HG02840 (cell line): ENCODE measurements around the gene ZNF783.
"Not testable (repeated sequence)": the region's sequence is repeated elsewhere in the genome, so short reads cannot be mapped to it uniquely, and the experiment has no call there.

ENCODE experiments used
- ATAC-seq: cut with Tn5 transposase; IDR thresholded peaks from one replicate; pipeline ENCODE4 v1.9.1; 2021; ENCODE audit warnings: mild to moderate bottlenecking, moderate library complexity, moderate number of reproducible peaks; ENCODE audit not compliant: unreplicated experiment, low FRiP score

The ZNF783 gene

DNA sequence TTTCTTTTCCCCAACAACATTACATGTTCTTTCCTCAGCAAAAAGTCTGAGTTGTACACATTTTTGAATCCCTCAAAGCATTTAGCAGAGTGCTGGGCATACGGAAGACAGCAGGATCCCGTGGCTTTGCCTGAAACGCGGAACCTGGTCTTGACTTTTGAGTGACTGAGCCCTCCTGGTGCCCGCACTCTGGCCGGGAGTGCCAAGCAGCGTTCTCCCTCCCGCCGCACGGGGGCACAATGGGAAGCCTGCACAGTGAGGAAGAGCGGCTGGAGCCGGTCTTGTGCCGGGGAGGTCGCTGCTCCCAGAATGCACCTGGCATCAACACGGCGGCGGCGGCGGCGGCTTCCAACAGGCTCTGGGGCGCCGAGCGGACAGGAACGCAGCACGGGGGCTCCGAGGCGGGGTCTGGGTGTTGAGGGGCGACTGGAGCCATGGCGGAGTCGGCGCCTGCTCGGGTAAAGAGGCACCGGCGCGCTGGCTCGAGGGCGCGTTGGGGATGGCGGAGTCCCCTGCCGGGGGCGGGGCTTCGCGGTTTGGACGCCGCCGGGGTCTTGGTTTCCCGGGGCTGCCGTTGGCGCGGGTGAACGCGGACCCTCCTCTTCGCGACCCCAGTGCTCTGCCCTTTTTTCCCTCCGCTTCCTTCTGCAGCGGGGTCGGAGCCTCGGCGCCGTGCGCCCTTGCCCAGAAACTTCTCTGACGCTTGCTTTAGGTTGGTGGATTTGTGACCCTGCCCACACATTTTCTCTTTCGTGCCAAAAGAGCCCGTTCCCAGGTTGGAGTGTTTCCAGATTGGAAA lies 22.5 kb upstream of the ZNF783 start, which contains the start of gene ZNF212:
Gene ZNF212 (plus strand): TSS at position 307 of the 799 bp plus-strand sequence. CDS start 128 bp downstream, at position 435.
- peak; percentile 99 for ATAC-seq

- no peak for ATAC-seq
These were observed 21.4 kb upstream of the ZNF783 start for GRCh38 chr7:149240637-149241036.

DNA sequence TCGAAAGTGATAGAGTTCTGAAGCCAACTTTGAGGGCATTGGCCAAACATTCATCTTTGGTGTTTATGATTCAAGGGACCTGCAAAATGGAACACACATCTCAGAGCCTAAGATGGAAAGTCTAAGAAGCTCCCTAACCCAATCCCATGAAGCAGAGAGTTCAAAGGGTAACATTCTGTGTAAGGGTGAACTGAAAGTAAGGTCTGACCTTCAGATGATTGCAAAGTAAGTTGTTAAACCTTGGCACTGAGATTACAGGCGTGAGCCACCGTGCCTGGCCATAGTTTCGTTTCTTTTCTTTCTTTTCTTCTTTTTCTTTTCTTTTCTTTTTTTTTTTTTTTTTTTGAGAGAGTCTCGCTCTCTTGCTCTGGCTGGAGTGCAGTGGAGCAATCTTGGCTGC lies 20.3 kb upstream of the ZNF783 start:
- ATAC-seq: no peak

GRCh38 chr7:149245244-149245643 lies 16.8 kb upstream of the ZNF783 start:
- no peak for ATAC-seq

- ATAC-seq: no peak
These were observed 16.3 kb upstream of the ZNF783 start for GRCh38 chr7:149245744-149246143.

GRCh38 chr7:149248777-149249176 lies 13.2 kb upstream of the ZNF783 start:
- no peak for ATAC-seq

- ATAC-seq: not testable (repeated sequence)
These were observed 11.8 kb upstream of the ZNF783 start for GRCh38 chr7:149250151-149250550.

- ATAC-seq: not testable (repeated sequence)
These were observed 10.5 kb upstream of the ZNF783 start for GRCh38 chr7:149251518-149251917.

DNA sequence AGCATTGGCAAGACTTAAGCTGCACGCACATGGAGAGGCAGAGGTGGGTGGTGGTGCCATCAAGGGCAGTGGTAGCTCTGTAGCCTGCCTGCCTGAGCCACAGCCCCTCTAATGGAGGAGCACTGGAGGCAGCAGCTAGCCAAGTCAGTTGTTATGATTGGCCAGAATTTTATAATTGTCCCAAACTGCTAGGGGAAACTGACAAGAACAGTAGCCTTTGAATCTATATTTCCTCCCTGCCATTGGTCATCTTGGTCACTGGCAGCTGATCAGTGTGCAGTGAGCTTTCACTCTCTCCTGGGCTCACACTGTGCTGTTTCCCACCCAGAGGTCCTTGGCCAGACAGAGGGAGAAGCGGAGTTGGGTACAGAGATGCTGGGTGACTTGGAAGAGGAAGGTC lies 9.6 kb upstream of the ZNF783 start:
- no peak for ATAC-seq

GRCh38 chr7:149253665-149254064 lies 8.3 kb upstream of the ZNF783 start:
- ATAC-seq: no peak

- ATAC-seq: no peak
These were observed 7.7 kb upstream of the ZNF783 start for GRCh38 chr7:149254181-149254858.

- ATAC-seq: no peak
These were observed 6.8 kb upstream of the ZNF783 start for GRCh38 chr7:149255174-149255573.

DNA sequence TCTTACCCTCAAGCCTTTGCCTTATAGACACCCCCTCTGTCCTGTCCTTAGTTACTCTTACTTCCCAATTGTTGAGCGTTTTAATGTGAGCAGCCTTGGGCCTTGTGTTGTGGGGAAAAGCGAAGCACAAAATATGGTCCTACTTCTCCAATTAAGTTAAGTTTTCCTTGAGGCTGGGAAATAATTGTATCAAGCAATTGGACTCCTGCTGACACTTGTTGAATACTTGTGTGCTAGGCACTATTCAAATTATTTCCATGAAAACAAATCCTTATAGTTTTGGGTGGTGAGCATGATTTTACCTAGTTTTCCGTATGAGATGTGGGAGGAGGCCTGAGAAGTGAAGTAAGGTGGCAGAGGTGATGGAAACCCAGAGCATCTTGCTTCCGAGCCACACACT lies 5.4 kb upstream of the ZNF783 start:
- no peak for ATAC-seq

- ATAC-seq: no peak
These were observed 4.8 kb upstream of the ZNF783 start for GRCh38 chr7:149257146-149257545.

DNA sequence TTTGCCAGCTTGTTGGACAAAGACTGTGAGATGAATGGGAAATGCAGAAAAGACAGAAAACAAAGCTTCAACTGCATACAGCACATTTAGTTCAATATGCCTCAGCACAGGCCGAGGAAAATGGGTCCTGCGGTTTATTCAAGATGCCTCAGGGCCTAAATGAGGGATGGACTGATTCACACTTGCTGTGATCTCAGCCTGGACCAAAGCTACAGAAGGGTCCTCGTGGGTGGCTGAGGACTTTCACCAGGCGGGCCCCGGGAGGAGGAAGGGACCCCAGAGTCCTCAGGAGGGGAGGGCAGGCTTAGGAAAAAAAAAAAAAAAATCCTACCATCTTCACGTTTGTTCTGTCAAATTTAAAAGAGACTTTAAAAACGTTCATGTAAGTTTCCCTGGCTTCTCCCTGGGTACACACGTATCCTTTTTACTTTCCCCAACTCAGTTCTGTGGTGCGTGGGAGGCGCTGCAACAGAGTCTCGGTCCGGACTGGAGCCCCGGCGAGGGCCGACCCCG lies 624 bp upstream of the ZNF783 start:
- no peak for ATAC-seq

DNA sequence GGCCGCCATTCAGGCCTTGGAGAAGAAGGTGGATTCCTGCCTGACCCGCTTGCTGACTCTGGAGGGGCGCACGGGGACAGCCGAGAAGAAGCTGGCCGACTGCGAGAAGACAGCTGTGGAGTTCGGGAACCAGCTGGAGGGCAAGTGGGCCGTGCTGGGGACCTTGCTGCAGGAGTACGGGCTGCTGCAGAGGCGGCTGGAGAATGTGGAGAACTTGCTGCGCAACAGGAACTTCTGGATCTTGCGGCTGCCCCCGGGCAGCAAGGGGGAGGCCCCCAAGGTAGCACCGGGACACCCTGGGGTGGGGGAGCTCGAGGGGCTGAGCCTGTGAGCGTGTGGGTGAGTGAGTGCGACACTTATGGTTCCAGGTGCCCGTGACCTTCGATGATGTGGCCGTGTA lies 4.5 kb downstream of the ZNF783 start:
- no peak for ATAC-seq

DNA sequence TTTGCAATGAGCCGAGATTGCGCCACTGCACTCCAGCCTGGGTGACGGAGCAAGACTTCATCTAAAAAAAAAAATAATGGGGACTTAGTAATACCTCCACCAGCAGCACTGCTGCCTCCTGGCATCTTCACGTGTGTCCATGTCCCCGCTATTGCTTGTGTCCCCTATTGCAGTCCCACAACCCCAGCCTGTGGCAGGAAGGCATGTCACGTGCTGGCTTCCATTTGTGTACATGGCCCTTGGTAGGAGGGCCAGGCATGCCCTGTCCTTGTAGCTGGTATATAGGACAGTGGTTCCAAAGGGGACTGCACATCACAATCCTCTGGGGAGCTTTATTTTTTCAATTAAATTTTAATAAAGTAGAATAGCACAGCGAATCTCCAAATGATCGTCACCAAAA lies 5.7 kb downstream of the ZNF783 start:
- ATAC-seq: no peak

GRCh38 chr7:149274424-149274823 lies 12.4 kb downstream of the ZNF783 start:
- not testable (repeated sequence) for ATAC-seq

DNA sequence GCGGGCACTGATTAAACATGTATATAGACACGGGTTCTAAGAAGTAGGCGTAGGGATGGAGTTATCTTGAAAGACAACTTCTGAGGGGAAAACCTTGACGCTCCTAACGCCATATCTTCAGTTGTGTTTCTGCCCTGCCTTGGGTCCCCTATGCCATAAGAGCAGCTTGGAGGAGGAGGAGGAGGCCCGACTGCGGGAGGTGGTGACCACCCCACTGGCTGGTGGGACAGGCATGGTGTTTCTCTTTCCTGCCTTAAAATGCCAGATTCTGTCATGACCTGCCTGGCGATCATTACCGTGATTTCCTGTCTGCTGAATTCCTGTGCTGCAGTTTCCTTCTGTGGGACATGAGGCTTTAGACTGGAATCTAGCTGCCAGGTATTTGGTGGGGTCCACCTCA lies 15.9 kb downstream of the ZNF783 start:
- no peak for ATAC-seq

DNA sequence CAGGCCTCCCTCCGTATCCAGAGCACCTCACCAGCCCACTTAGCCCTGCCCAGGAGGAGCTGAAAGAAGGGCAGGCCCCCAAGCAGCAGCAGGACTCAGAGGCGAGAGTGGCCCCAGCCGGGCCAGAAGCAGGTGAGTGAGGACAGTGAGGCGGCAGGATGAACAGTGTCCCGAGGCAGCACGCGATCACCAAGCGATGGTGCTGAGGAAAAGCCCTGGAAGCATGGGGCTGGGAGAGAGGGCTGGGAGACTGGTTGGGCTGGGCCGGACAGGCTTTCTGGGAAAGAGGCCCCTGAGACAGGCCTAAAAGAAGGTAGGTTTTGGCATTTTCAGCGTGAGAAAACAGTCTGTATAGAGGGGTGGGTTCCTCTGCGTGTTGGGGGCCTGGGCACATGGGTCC lies 16.4 kb downstream of the ZNF783 start:
- ATAC-seq: no peak

DNA sequence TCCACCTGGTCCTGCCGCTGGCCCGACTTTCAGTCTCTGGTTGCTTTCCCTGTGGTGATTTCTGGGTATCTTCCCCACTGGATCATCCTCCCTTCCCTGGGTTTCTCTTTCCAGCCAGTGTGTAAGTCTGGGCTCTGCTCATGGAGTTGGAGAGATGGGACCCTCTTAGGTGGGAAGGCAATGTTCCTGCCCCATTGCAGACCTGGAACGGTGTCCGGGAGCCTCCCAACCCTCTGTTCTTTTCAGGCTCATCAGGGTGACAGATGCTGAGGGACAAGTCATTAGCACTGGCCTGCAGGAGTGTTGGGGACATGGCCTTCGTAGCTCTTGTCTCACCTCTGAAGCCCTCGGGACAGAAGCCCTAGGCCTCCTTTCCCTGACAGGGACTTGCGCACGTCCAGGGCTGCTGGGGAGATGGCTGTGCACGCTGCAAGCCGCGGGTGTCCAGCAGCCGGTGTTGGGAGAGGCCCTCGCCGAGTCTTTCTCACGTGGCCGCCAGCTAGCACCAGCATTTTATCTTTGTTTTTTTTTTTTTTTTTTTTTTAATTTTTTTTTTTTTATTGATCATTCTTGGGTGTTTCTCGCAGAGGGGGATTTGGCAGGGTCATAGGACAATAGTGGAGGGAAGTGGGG lies 17.2 kb downstream of the ZNF783 start:
- no peak for ATAC-seq
